Activated T-cell treated with anti-CD3 and anti-CD28 coated beads for 48 hours (primary cell): ENCODE measurements around the gene HM13.
"Not testable (repeated sequence)": the region's sequence is repeated elsewhere in the genome, so short reads cannot be mapped to it uniquely, and the experiment has no call there.

ENCODE experiments used
- DNase-seq: peaks from one replicate; pipeline ENCODE4 v3.0.0-alpha.2; 2020; ENCODE audit warnings: low read depth

The HM13 gene, protein sequence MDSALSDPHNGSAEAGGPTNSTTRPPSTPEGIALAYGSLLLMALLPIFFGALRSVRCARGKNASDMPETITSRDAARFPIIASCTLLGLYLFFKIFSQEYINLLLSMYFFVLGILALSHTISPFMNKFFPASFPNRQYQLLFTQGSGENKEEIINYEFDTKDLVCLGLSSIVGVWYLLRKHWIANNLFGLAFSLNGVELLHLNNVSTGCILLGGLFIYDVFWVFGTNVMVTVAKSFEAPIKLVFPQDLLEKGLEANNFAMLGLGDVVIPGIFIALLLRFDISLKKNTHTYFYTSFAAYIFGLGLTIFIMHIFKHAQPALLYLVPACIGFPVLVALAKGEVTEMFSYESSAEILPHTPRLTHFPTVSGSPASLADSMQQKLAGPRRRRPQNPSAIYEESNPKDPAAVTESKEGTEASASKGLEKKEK

DNA sequence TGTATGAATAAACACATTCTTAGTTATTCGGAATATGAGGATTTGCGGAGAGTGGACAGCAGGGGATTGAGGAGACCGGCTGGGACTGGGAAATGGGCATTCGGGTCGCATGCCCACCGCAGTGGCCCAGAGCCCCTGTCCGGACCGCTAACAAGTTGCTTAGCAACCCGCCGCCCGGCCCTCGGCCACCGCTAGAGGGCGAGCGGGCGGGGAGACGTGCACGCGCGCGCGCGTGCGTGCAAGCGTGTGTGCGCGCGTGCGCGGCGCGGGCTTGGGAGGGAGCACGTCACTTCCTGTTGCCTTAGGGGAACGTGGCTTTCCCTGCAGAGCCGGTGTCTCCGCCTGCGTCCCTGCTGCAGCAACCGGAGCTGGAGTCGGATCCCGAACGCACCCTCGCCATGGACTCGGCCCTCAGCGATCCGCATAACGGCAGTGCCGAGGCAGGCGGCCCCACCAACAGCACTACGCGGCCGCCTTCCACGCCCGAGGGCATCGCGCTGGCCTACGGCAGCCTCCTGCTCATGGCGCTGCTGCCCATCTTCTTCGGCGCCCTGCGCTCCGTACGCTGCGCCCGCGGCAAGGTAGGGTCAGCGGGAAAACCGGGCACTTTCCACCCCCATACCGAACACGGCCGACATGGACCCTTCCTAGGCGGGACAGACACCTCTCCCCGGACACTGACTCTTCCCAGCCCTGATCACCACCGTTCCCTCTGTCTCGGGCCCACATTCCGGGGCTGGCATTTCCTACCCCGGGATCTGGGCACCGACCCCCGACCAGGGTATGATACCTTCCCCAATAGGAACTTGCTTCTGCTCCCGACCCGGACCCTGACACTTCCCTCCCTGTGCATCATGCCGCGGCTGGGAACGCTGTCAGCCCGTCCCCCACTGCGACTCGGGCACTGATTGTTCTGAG is at the start of gene HM13:
HM13 (plus strand) TSS at position 289 of the 918 bp plus-strand sequence; CDS start at position 399, 110 bp downstream.
- peak; percentile 86 for DNase-seq

DNA sequence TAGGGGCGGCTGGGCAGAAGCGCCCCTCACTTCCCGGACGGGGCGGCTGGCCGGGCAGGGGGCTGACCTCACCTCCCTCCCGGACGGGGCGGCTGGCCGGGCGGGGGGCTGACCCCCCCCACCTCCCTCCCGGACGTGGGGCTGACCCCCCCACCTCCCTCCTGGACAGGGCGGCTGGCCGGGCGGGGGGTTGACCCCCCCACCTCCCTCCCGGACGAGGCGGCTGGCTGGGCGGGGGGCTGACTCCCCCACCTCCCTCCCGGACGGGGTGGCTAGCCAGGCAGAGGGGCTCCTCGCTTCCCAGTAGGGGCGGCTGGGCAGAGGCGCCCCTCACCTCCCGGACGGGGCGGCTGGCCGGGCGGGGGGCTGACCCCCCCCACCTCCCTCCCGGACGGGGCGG is 43.3 kb upstream of the HM13 start:
- DNase-seq: not testable (repeated sequence)

DNA sequence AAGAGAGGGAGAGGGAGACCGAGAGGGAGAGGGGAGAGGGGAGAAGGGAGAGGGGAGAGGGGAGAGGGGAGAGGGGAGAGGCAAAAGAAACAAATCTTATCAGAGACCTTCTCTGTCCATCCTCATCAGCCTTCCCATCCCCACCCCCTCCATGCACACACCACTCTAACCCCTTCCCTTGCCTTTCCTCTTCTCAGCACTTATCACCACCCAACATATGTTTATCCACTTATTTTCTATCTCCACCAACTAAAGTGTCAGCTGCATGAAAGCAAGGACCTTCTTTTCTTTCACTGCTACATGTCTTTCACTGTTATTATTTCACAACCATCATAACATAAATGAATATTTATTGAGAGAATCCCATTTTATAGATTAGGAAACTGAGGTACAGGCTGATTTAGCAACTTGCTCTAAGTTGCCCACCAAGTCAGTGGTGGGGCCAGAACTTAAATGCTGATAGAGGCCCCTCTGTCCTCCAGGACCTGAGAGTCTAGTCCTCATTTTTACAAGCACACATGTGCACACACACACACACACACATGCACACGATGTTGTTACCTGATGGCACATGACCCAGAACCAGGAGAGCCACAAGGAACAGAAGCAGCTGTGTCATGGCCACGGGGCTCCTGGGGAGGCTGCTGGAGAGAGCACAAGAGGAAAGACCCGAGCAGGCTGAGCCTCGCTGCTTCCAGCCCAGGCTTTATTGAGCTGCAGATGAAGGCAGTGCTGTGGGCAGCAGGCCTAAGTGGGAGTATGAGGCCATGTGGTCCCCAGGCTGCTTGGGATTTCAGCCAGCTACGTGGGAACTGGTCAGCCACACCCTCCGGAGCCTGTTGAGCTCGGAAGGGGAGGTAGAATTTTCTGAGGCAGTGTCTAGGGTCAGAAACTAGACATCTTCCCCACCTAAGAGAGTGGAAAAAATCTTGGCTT is 41.6 kb upstream of the HM13 start:
- DNase-seq: no peak

DNA sequence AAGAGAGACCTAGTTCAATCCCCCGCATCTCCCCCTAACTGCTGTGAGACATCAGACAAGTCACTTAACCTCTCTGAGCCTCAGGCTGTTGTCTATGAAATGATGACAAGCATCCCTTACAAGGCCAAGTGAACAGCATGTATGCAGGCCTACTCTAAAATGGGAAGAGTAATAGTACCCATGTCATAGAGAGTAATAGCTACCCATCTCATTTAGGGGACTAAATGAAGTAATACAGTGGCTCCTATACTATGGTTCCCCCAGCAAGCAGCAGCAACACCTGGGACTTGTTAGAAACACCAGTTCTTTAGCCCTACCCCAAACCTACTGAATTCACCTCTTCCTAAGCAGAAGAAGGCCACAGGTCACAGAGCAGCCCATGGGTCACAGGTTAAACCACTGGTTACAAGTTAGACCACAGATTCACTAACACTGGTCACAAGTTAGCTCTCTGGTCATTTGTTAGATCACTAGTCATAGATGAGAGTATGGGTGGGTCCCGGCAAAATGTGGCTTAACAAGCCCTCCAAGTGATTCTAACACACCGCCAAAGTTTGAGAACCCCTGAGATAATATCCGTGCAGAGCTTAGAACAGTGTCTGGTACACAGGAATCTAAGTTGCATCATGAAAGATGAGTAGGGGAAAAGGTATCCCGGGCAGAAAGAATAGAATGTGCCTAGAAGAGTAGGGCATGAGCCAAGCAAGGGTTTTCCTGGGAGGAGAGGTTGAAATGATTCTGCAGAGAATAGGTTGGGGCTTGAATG is 40.7 kb upstream of the HM13 start:
- DNase-seq: no peak

DNA sequence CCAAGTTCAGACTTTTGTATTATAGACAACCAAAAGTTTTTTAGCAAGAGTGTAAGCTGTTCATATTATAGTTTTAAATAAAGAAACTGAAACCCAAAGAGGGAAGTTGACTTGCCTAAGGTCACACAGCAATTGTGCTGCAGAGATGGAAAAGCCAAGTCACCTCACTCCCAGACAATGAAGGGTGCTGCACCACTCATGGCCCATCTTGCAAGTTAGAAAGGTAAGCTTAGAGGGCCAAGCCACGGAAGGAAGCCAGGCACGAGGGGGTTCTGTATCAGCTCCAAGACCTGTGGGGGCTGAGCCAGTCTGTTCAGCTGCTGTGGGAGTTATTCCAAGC is 40.2 kb upstream of the HM13 start:
- no peak for DNase-seq

DNA sequence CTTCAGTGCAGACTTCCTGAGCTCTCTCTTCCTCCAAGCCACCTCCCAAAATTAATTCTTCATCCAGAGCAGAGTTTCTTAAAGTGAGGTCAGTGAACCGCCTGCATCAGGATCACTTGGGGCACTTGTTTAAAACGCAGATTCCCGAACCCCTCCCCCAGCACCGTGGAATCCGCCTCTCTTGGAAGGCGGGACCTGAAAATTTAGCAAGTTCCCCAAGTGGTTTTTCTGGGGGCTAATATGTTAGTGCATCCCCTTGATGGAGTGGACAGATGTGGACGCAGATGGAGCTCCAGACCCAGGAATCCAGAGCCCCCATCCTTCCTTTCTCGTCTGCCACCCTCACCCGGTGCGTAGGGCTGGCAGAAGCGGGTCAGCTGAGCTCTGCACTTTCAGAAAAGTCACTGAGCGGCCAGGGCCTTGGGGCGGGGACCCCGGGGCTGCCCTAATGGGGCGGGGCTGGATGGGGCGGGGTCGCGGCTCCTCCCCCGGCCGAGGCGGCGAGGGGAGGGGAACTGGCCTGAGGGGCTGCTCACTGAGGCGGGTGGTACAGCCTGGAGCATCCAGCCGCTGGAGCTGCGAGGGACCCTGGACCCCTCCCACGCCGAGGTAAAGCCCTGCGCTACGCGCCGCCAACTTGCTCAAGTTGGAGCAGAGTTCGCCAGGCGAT is 39.3 kb upstream of the HM13 start, which contains the start of the genes DEFB124 and REM1:
DEFB124 (minus strand) TSS at position 370 of the 670 bp plus-strand sequence. CDS start 2,114 bp downstream, outside the sequence.
REM1 (plus strand) TSS at position 531 of the 670 bp plus-strand sequence. CDS start 1,158 bp downstream, outside the sequence.
- no peak for DNase-seq

DNA sequence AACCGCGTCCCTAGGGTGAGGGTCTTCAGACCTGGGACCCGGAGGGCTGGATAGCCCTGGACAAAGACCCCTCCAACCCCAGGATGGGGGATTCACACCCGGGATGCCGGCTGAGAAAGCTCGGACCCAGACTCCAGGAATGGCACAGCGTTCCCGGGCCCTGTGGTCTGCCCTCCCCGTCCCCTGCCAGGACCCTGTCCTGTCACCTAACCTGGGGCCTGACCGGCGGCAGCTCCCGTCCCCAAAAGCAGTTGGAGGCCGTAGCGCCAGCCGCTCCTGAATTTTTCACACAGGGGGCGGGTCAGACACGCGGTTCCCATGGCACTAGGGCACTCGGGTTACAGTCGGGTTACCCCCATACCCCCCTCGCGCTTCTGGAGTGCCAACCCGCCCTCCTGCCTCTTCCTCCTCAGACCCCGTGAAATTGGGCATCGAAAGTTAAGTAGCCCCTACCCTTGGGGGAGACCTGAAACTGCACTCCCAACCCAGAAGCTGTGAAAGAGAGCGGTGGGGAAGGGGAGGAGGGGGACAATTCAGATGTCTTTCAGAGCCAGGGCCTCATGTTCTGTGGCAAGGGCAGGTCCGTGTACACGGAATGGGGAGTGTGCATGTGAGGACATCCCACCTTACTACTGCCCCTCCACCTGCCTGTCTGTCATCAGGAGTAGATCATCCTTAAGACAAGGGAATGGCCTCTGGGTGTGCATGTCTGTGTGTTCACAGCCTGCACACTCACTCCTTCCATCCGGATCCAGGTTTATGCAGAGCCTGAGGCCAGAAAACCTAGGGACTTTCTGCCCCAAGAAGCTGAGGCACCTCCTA is 38.6 kb upstream of the HM13 start:
- DNase-seq: no peak

DNA sequence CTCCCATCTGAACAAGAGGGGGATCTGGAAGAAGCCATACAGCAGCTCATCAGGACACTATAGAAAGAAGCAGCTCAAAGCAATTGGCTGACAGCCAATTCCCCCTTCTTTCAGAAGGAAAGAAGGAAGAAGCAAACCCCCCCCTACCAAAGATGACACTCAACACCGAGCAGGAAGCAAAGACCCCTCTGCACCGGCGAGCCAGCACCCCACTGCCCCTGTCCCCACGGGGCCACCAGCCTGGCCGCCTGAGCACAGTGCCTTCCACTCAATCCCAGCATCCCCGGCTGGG is 38.0 kb upstream of the HM13 start:
- no peak for DNase-seq

DNA sequence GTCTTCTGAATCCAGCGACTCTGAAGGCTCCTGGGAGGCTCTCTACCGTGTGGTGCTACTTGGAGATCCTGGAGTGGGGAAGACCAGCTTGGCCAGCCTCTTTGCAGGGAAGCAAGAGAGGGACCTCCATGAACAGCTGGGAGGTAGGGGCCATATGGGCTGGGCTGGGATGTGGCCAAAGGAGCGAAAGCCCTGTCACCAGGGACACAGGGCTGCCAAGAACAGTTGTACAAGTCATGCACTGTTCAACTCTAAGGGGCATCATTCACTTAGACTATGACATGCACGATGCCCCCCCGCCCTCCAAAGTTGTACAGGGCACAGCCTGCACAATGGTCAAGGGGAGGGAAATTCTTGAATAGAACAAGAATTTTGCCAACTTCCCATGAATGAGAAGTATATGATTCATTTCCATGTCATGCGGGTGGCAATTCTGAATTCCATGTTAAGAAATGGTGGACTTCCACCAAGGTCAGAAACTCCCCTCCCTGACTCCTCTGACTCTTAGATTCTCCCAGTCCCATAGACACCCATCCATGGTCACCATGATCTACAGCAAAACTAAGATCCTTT is 37.5 kb upstream of the HM13 start:
- DNase-seq: no peak

DNA sequence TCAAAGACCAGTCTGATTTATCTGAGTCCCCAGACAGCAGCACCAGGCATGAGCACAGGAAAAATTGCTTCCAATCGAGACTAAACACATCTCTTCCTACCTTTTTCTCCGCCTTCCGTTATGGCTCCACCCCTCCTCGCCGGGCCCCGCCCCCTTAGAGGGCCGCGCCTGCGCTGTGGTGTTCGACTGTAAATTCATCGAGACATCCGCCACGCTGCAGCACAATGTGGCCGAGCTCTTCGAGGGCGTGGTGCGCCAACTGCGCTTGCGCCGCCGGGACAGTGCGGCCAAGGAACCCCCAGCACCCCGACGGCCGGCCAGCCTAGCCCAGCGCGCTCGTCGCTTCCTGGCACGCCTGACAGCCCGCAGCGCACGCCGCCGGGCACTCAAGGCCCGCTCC is 30.2 kb upstream of the HM13 start:
- no peak for DNase-seq

DNA sequence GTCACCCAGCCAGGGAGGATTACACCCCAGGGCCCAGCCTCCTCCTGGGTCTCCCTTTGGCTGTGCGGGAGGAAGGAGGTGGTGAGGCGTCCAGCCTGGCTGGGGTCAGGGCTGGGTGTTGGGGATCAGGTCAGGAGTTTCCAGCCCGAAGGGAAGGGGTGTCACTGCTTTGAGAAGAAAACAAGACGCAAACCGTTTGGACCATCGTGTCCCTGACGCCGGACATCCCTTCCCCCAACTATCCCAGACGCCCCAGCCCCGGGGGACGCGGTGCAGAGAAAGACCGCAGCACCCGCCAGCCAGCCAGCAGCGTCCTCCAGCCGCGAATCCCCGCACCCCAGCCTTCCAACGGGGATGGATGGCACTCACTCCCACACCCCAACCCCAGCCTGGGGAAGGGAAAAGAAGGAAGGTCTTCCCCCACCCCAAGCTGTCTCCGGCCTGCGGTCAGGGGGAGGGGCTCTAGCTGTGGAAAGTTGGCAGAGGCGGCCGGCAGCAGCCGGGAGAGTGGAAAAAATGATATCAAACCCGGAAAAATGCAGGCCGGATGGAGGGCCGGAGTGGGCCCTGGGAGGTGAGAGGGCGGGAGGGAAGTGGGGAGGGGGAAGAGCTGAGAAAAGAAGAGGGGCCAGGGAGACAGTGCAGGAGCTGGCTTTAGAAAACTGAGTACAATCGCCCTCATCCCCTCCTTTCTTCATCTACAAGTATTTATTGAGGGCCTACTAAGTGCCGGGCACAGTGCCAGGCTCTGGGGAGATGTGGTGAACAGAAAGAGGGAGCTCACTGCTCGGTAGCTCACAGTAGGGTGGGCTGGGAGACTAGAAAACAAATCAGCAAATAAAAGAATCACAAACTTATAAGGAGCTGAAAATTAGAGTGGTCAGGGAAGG is 28.5 kb upstream of the HM13 start:
- no peak for DNase-seq

DNA sequence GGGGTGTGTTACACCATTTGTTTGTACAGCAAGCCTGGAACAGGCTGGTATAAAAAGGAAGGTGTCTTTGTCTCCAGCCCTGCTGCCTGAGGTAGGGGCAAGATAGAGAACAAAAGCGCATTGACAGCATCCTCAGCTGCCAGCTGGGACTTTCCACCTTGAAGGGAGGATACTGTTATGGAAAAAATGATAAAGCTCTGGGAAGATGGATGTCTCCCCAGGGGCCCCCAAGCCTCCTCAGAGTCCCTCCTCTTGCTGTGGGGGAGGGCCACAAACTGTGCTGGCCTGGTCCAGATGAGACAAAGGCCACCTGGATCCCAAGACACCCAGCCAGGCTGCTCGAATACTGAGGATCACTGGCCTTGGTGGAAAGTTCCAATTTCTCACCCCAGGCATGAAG is 26.1 kb upstream of the HM13 start:
- DNase-seq: no peak

DNA sequence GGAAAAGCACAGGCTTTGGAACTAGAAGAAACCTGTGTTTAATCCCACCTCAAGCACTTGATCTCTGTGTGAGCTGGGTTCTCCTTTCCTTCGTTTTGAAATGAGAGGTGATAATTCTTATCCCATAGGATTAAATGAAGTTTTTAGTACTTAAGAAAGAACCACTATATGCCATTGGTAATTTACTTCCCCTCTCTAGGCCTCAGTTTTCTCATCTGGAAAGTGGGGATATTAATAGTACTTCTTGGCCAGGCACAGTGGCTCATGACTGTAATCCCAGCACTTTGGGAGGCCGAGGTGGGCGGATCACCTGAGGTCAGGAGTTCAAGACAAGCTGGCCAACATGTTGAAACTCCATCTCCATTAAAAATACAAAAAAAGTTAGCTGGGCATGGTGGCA is 25.1 kb upstream of the HM13 start:
- DNase-seq: no peak

DNA sequence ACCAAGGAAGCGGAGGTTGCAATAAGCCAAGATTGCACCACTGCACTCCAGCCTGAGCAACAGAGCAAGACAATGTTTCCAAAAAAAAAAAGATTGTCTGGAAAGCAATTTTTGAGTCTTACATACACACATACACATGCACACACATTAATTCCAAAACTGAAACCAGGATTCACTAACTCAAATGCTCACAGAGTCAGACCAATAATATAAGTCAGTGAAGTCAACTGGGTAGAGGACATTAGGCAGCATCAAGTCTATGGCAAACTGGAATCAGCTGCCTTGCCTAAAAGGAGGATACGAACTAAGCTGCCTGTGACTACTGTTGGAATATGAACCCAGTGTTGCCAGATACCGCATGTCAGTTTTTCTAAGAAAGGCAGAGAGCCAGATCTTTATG is 23.5 kb upstream of the HM13 start:
- DNase-seq: no peak

DNA sequence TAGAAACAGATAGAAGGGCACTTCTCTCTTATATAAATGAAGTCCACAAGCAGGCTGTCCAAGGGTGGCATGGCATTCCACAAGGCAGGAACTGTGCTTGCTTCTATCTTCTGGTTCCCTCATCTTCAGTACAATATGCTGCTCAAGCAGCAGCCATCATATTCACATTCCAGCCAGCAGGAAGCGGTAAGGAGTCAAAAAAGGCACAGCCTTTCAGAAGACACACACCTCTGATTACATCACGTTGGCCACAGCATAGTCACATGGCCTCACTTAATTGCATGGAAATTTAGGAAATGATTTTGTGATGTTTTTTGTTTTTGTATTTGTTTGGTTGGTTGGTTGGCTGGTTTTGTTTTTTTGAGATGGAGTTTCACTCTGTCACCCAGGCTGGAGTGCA is 20.1 kb upstream of the HM13 start:
- no peak for DNase-seq

DNA sequence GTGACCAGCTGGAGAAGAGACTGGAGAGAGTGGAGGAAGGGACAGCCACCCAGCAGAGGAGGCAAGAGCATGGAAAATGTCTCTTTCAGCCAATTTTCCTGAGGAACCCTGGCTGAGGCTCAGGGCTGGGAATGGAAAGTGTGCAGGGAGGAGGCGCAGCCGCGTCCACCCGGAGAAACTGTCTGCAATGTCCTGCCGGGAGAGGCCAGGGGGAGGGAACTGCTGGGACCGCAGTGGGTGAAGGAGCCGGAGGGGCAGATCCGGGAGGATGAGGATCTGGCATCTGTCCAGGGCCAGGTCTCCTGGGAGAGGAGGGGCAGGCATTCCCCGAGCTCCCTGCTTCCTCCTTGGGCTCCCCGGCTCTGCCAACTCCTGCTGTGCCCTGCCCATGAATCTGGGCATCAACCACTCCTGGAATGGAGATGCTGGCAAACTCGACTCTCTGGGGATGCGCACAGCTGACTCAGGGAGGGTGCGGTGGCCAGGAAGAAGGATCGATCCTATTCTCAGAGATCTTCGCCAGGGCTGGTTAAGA is 17.4 kb upstream of the HM13 start:
- no peak for DNase-seq

DNA sequence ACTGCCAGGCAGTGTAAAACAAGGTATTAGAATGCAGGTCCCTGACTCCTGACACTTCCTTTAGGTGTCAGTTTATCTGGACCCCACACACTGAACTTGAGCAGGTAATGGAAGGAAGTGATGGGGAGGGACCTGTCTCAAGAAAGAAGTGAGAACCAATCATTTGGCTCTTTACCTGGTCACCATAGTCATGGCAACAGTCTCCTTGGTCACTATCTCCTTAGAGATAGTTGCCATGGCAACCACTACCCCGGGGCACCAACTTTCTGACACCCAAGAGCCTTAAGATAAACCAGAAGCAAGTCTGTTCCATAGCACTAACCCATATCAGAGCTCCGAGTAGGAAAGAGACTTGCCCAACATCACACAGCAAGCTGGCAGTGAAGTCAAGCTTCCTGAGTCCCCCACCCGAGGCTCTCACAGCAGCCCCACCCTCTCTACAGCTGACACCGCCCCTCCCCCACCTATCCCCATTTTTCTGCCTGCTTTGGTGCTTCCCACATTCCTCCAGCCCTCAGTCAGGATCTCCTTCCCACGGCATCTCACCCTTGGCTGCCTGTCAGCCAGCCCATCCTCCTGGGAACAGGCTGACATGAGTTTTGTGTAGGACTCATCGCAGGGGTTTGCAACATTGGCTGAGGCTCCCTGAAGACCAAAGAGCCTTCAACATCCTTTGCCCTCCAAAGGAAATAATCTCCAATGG is 16.3 kb upstream of the HM13 start:
- no peak for DNase-seq
